NB4 (cell line): ENCODE measurements around the gene CLEC16A.

Experiments used
- MYC ChIP-seq: IDR thresholded peaks from 2 replicates; pipeline ENCODE4 v1.6.1; 2011; ENCODE audit warnings: low read depth, low read length
- POLR2A ChIP-seq: IDR thresholded peaks from 2 replicates; pipeline ENCODE4 v1.6.1; 2011; ENCODE audit warnings: mild to moderate bottlenecking; ENCODE audit not compliant: insufficient read length; ENCODE audit errors: extremely low read depth
- TF ChIP-seq, protein P1 (sequence below): IDR thresholded peaks from one replicate; pipeline ENCODE4 v1.5.1; 2012; ENCODE audit warnings: low read depth, low read length

DNA sequence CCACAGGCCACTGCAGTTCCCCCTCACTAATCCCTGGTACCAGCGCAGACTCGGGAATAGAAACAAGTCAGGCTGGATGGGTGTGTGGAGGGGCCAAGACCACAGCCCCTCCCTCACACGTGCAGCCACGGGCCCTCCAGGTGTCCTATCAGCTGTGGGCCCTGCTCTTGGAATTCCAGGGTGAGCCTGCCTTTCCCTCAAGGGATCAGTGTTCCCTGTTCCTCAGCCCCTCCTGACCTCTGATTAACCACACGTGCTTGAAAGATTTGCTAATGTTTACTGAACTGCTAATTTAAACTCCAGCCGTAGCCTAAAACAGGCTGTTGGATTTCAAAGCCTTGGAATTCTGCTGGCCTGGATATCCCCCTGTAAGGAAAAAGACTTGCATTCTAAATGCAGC, 165.2 kb downstream of the CLEC16A start:
- TF ChIP-seq, protein P1, sequence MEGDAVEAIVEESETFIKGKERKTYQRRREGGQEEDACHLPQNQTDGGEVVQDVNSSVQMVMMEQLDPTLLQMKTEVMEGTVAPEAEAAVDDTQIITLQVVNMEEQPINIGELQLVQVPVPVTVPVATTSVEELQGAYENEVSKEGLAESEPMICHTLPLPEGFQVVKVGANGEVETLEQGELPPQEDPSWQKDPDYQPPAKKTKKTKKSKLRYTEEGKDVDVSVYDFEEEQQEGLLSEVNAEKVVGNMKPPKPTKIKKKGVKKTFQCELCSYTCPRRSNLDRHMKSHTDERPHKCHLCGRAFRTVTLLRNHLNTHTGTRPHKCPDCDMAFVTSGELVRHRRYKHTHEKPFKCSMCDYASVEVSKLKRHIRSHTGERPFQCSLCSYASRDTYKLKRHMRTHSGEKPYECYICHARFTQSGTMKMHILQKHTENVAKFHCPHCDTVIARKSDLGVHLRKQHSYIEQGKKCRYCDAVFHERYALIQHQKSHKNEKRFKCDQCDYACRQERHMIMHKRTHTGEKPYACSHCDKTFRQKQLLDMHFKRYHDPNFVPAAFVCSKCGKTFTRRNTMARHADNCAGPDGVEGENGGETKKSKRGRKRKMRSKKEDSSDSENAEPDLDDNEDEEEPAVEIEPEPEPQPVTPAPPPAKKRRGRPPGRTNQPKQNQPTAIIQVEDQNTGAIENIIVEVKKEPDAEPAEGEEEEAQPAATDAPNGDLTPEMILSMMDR = no peak
- no peak for TF ChIP-seq POLR2A
- no peak for TF ChIP-seq MYC
